Measurements from ENCODE around the gene CDC42SE2.

CDC42SE2 gene

DNA sequence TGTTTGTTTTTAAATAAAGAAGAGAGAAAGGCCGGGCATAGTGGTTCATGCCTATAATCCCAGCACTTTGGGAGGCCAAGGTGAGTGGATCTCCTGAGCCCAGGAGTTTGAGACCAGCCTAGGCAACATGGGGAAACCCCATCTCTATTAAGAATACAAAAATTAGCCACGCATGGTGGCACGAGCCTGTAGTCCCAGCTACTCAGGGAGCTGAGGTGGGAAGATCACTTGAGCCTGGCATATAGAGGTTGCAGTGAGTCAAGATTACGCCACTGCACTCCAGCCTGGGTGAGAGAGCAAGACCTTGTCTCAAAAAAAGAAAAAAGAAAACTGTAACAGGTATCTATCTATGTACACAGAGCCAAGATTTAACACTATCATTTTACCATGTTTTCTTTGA, 34.2 kb upstream of the CDC42SE2 start:
- H3K9me3 ChIP-seq (ENCODE audit: control insufficient read depth, low read length): no peaks in the 10 kb centered on the region
- no peaks in the 10 kb centered on the region for H3K4me1 ChIP-seq
- no peaks in the 10 kb centered on the region for H3K79me2 ChIP-seq
- no peak overlapping the region for H3K27ac ChIP-seq
- no peak overlapping the region for H3K4me3 ChIP-seq (ENCODE audit: low read depth, low read length)
- no peaks in the 10 kb centered on the region for H3K27me3 ChIP-seq (ENCODE audit: control insufficient read depth, insufficient read depth, low read length)
- TF ChIP-seq, protein P1, sequence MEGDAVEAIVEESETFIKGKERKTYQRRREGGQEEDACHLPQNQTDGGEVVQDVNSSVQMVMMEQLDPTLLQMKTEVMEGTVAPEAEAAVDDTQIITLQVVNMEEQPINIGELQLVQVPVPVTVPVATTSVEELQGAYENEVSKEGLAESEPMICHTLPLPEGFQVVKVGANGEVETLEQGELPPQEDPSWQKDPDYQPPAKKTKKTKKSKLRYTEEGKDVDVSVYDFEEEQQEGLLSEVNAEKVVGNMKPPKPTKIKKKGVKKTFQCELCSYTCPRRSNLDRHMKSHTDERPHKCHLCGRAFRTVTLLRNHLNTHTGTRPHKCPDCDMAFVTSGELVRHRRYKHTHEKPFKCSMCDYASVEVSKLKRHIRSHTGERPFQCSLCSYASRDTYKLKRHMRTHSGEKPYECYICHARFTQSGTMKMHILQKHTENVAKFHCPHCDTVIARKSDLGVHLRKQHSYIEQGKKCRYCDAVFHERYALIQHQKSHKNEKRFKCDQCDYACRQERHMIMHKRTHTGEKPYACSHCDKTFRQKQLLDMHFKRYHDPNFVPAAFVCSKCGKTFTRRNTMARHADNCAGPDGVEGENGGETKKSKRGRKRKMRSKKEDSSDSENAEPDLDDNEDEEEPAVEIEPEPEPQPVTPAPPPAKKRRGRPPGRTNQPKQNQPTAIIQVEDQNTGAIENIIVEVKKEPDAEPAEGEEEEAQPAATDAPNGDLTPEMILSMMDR (IDR thresholded peaks at IDR 0.05): no peak
- no peak overlapping the region for H2AFZ ChIP-seq
- H3K36me3 ChIP-seq (ENCODE audit: control insufficient read depth, insufficient read depth, low read length): no peaks in the 10 kb centered on the region
- no peak overlapping the region for H3K4me2 ChIP-seq (ENCODE audit: low read length)
- H3K9ac ChIP-seq: no peak overlapping the region

DNA sequence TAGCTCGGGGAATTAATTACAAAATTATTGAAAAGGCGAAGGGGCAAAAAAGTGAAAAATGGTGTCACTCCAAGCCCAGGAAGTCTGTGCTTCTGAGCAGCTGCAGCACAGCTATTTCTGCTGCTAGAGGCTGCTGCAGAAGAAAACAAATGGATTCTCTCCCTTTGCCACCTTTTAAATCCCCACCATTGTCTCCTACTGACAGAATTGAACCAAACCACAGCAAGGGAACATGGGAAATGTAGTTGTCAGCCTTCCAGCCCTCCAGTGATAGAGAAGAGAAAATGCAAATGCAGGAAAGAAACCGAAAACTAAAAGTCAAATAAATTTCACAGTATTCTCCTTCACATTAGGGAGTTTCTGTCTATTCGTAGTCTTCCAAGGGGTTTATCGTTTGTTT, 33.4 kb upstream of the CDC42SE2 start:
- no peak overlapping the region for H3K4me3 ChIP-seq (ENCODE audit: low read depth, low read length)
- H3K4me2 ChIP-seq (ENCODE audit: low read length): no peak overlapping the region
- no peak overlapping the region for H3K9ac ChIP-seq
- no peaks in the 10 kb centered on the region for H3K4me1 ChIP-seq
- no peak overlapping the region for H3K27ac ChIP-seq
- no peaks in the 10 kb centered on the region for H3K9me3 ChIP-seq (ENCODE audit: control insufficient read depth, low read length)
- H3K27me3 ChIP-seq (ENCODE audit: control insufficient read depth, insufficient read depth, low read length): no peaks in the 10 kb centered on the region
- H3K36me3 ChIP-seq (ENCODE audit: control insufficient read depth, insufficient read depth, low read length): no peaks in the 10 kb centered on the region
- H2AFZ ChIP-seq: no peak overlapping the region
- TF ChIP-seq, protein P1 (IDR thresholded peaks at IDR 0.05): no peak
- no peaks in the 10 kb centered on the region for H3K79me2 ChIP-seq

DNA sequence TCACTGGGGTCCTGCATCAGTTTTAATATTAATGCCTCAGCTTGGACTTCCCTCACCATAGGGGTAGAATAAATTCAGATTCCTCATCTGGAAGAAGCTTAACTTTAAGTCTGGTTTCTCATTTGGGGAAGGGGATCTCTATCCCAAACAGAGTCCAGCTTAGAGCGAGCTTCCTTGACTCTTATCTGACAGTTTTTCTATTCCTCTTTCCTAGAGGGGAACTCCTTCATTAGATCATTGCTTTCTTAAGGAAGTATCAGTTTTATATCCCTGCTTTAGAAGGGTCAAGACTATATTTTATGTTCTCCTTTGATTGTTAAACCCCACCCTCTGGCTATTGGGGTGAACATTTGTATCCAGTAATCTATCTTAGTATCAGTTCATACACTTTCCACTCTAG, 24.2 kb upstream of the CDC42SE2 start:
- H3K9ac ChIP-seq: no peak overlapping the region
- H3K27me3 ChIP-seq (ENCODE audit: control insufficient read depth, insufficient read depth, low read length): no peaks in the 10 kb centered on the region
- no peak overlapping the region for H2AFZ ChIP-seq
- H3K79me2 ChIP-seq: no peaks in the 10 kb centered on the region
- TF ChIP-seq, protein P1 (IDR thresholded peaks at IDR 0.05): no peak
- H3K4me1 ChIP-seq: no peaks in the 10 kb centered on the region
- H3K9me3 ChIP-seq (ENCODE audit: control insufficient read depth, low read length): no peaks in the 10 kb centered on the region
- no peak overlapping the region for H3K27ac ChIP-seq
- H3K4me3 ChIP-seq (ENCODE audit: low read depth, low read length): no peak overlapping the region
- no peak overlapping the region for H3K4me2 ChIP-seq (ENCODE audit: low read length)
- no peaks in the 10 kb centered on the region for H3K36me3 ChIP-seq (ENCODE audit: control insufficient read depth, insufficient read depth, low read length)

DNA sequence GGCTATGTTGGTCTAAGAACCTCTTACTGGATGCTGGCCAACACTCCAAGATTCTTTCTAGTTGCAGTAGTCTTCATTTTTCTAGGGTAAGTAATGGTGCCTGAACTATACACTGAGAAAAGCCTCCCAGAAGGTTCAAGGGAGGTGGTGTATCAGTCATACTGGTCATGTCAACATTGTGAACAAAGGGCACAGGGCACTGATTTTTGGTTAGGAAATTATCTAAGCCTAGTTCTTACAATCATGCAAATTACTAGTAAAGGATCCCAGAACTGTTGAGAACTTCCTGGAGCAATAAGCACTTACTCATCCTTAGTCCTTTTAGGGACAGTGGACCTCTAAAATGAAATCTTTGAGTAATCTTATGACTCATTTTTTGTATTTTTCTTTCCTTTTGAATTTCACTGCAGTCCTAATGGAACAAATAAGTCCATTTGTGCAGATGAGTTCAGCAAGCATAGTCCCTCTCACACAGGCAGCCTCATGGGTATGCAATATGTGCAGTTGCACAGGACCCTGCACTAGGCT, 21.1 kb upstream of the CDC42SE2 start:
- Histone ChIP-seq H3K27me3 (ENCODE audit: control insufficient read depth, insufficient read depth, low read length) (no peaks in the 10 kb centered on the region), H2AFZ (no peak overlapping the region), H3K4me2 (ENCODE audit: low read length) (no peak overlapping the region), H3K79me2 (no peaks in the 10 kb centered on the region), H3K36me3 (ENCODE audit: control insufficient read depth, insufficient read depth, low read length) (no peaks in the 10 kb centered on the region), H3K27ac (no peak overlapping the region), H3K9ac (no peak overlapping the region), H3K4me3 (ENCODE audit: low read depth, low read length) (no peak overlapping the region), H3K4me1 (no peaks in the 10 kb centered on the region), H3K9me3 (ENCODE audit: control insufficient read depth, low read length) (no peaks in the 10 kb centered on the region)
- TF ChIP-seq, protein P1 (IDR thresholded peaks at IDR 0.05): no peak

DNA sequence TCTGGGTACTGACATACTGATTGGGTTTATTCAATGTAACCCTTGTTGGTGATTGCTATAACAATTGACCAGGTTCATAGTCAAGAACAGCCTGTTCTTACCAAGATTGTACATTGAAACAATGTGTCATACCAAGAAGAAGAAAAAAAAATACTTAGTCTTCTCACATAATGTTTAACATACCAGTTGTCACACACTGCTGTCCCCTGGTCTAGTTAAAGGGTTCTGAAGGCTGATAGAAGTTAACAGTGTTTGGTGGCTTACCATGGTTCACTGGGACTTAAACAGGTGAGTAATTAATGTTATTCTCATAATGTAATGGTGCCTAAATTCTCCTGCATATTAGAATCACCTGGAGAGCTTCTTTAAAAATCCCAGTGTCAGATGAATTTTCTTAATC, 18.5 kb upstream of the CDC42SE2 start:
- TF ChIP-seq, protein P1 (IDR thresholded peaks at IDR 0.05): no peak
- H3K27me3 ChIP-seq (ENCODE audit: control insufficient read depth, insufficient read depth, low read length): no peaks in the 10 kb centered on the region
- no peak overlapping the region for H3K4me2 ChIP-seq (ENCODE audit: low read length)
- H3K36me3 ChIP-seq (ENCODE audit: control insufficient read depth, insufficient read depth, low read length): no peaks in the 10 kb centered on the region
- H3K27ac ChIP-seq: no peak overlapping the region
- H2AFZ ChIP-seq: no peak overlapping the region
- H3K9me3 ChIP-seq (ENCODE audit: control insufficient read depth, low read length): no peaks in the 10 kb centered on the region
- no peaks in the 10 kb centered on the region for H3K4me1 ChIP-seq
- no peak overlapping the region for H3K4me3 ChIP-seq (ENCODE audit: low read depth, low read length)
- no peak overlapping the region for H3K9ac ChIP-seq
- H3K79me2 ChIP-seq: no peaks in the 10 kb centered on the region
